LNCaP clone FGC (cell line): ENCODE measurements around the gene PIK3CB.
"Not testable (repeated sequence)": the region's sequence is repeated elsewhere in the genome, so short reads cannot be mapped to it uniquely, and the experiment has no call there.

ENCODE experiments used
- DNase-seq: peaks from one replicate; pipeline ENCODE4 v3.0.0-alpha.2; 2011; ENCODE audit warnings: low read depth
- H3K4me3 ChIP-seq: 2 replicates; pipeline ENCODE4 v1.5.1; 2011; ENCODE audit warnings: mild to moderate bottlenecking, low read depth, low read length, control low read depth
- CTCF ChIP-seq: IDR thresholded peaks from 2 replicates; pipeline ENCODE4 v1.5.1; 2012; ENCODE audit warnings: mild to moderate bottlenecking; ENCODE audit not compliant: control insufficient read depth, insufficient read depth; ENCODE audit errors: extremely low read depth

The PIK3CB gene

GRCh38 chr3:138620431-138620830 is 214.3 kb downstream of the PIK3CB start:
- no peak for TF ChIP-seq CTCF
- no peak overlapping the region for H3K4me3 ChIP-seq
- no peak for DNase-seq

- TF ChIP-seq CTCF, result no peak
- DNase-seq, result no peak
Observed at GRCh38 chr3:138615462-138615861, 219.3 kb downstream of the PIK3CB start.

GRCh38 chr3:138609898-138610266 is 224.8 kb downstream of the PIK3CB start:
- no peak for DNase-seq
- no peak for TF ChIP-seq CTCF

More at GRCh38 chr3:138615462-138615861, 219.3 kb downstream of the PIK3CB start:
- no peak overlapping the region for H3K4me3 ChIP-seq

GRCh38 chr3:138608322-138609135 is 226.2 kb downstream of the PIK3CB start, which contains the start of gene FAIM:
Gene FAIM, plus strand, starts transcription at chr3:138608771. Its CDS starts 10,956 bp downstream, at chr3:138619727.
- no peak for TF ChIP-seq CTCF
- peak within 1 kb of the TSS; percentile 60 for H3K4me3 ChIP-seq
- DNase-seq, result peak; percentile 49

More at GRCh38 chr3:138609898-138610266, 224.8 kb downstream of the PIK3CB start:
- peak overlapping the region; percentile 60 for H3K4me3 ChIP-seq

- not testable (repeated sequence) for DNase-seq, H3K4me3 ChIP-seq
Observed at GRCh38 chr3:138604106-138604595, 230.6 kb downstream of the PIK3CB start.
